Naive thymus-derived CD4-positive, alpha-beta T cell (primary cell): Measurements from ENCODE around the gene IFNAR2. TPM values are rescaled to one million over a fixed set of nuclear protein-coding genes. Genes with fewer than 3 reads are reported as not detected.

Source experiments
- ATAC-seq: fragments of 150-1000 bp; cut with Tn5 transposase; 2 replicates; pipeline ENCODE4 v1.10.0; 2021; ENCODE audit warnings: mild to moderate bottlenecking, moderate library complexity
- CTCF ChIA-PET: fragments of 350-600 bp; sonication (Branson Sonifier 250); formaldehyde crosslinking; loops from one replicate; lab custom pipeline; 2021; ENCODE audit warnings: antibody characterized with exemption; lab: Charles Lee
- POLR2A ChIA-PET: fragments of 350-600 bp; sonication (Branson Sonifier 250); formaldehyde crosslinking; loops from one replicate; lab custom pipeline; 2021; ENCODE audit warnings: antibody characterized with exemption, inconsistent platforms; lab: Charles Lee
- DNase-seq, 9 donors: peaks; one replicate each; pipeline versions ENCODE4 v3.0.0 to v3.0.0-alpha.2; 2020 to 2022; ENCODE audit warnings: mixed read lengths in 1 of 9
- H3K27ac ChIP-seq: one replicate; pipeline ENCODE4 v1.7.0; 2013; ENCODE audit warnings: mild to moderate bottlenecking, low read depth, low read length, moderate library complexity
- H3K27me3 ChIP-seq, 2 donors: one replicate each; pipeline ENCODE4 v1.7.0; 2013; ENCODE audit warnings: low read length in 2 of 2, mild to moderate bottlenecking in 2 of 2, moderate library complexity in 2 of 2; ENCODE audit not compliant: control insufficient read depth in 2 of 2, insufficient read depth in 2 of 2
- H3K36me3 ChIP-seq, 3 experiments: 1 replicate in 2 of 3; 2 replicates in 1 of 3; pipeline ENCODE4 v1.7.0; 2013; ENCODE audit warnings: low read length in 3 of 3, mild to moderate bottlenecking in 3 of 3, moderate library complexity in 1 of 3; ENCODE audit not compliant: insufficient read depth in 3 of 3, control insufficient read depth in 2 of 3
- H3K4me1 ChIP-seq, 2 donors: one replicate each; pipeline ENCODE4 v1.7.0; 2013; ENCODE audit warnings: low read length in 2 of 2, mild to moderate bottlenecking in 2 of 2, moderate library complexity in 1 of 2; ENCODE audit not compliant: control insufficient read depth in 2 of 2, insufficient read depth in 2 of 2
- H3K4me3 ChIP-seq: 2 replicates; pipeline ENCODE4 v1.7.0; 2013; ENCODE audit warnings: mild to moderate bottlenecking, low read length
- H3K9me3 ChIP-seq, 3 experiments: 1 replicate in 2 of 3; 2 replicates in 1 of 3; pipeline ENCODE4 v1.7.0; 2013; ENCODE audit warnings: low read length in 3 of 3; ENCODE audit not compliant: control insufficient read depth in 2 of 3
- H3K27ac Mint-ChIP-seq, 9 donors: one replicate each; pipeline ENCODE4 v1.8.0; 2020 to 2022; ENCODE audit warnings: mixed read lengths in 9 of 9, mild to moderate bottlenecking in 8 of 9, moderate library complexity in 5 of 9, inconsistent platforms in 2 of 9
- H3K27me3 Mint-ChIP-seq, 5 donors: one replicate each; pipeline ENCODE4 v1.8.0; 2021 to 2022; ENCODE audit warnings: mixed read lengths in 5 of 5, mild to moderate bottlenecking in 1 of 5
- H3K36me3 Mint-ChIP-seq, 5 donors: one replicate each; pipeline ENCODE4 v1.8.0; 2020 to 2022; ENCODE audit warnings: mixed read lengths in 5 of 5, mild to moderate bottlenecking in 3 of 5, inconsistent platforms in 1 of 5
- H3K4me1 Mint-ChIP-seq, 7 donors: one replicate each; pipeline ENCODE4 v1.8.0; 2020 to 2022; ENCODE audit warnings: mixed read lengths in 7 of 7, mild to moderate bottlenecking in 3 of 7, inconsistent platforms in 1 of 7
- H3K4me3 Mint-ChIP-seq, 10 donors: one replicate each; pipeline ENCODE4 v1.8.0; 2020 to 2022; ENCODE audit warnings: mild to moderate bottlenecking in 10 of 10, mixed read lengths in 10 of 10, moderate library complexity in 6 of 10, inconsistent platforms in 2 of 10
- H3K9me3 Mint-ChIP-seq, 11 donors: one replicate each; pipeline ENCODE4 v1.8.0; 2020 to 2022; ENCODE audit warnings: mixed read lengths in 11 of 11, mild to moderate bottlenecking in 4 of 11, inconsistent platforms in 1 of 11, moderate library complexity in 1 of 11
- intact Hi-C, 2 donors: fragments of 100-400 bp; cut with micrococcal nuclease; formaldehyde crosslinking; loops; one replicate each; pipeline ENCODE4 v1.15.1; 2023
- polyA plus RNA-seq, 2 donors: library from polyadenylated mRNA; unstranded; fragments of 300-500 nt; fragmentation: Illumina TruSeq; gene quantifications; one replicate each; pipeline ENCODE4 v1.2.3, GENCODE V29; 2021
- total RNA-seq, 6 experiments: library from RNA in 5 of 6; stranded (reverse) in 5 of 6; gene quantifications; 1 replicate in 5 of 6; 2 replicates in 1 of 6; pipeline ENCODE4 v1.2.3 and lab custom pipeline; 2021 to 2026

IFNAR2 gene
- total and polyA plus RNA-seq, 7 experiments from 2014 or later, result 44.9 to 90.2 (median 77.3) TPM

GRCh38 chr21:33262921-33263320, 33.2 kb downstream of the IFNAR2 start:
- Mint-ChIP-seq H3K36me3 (peaks cover 0 to 41% (median 12%) of the 10 kb centered on the region in 5 donors), H3K27ac (peak overlapping the region in 5 of 9 donors; percentile 36 to 60 (median 45)), H3K4me3 (peak overlapping the region in 1 of 10 donors; percentile 16), H3K4me1 (peaks cover 22 to 82% (median 54%) of the 10 kb centered on the region in 7 donors), H3K27me3 (no peaks in the 10 kb centered on the region), H3K9me3 (peaks cover 0 to 3% (median 0%) of the 10 kb centered on the region in 11 donors)
- DNase-seq (no peak), ATAC-seq (no peak)
- POLR2A ChIA-PET, result interaction anchor here (0.6 to 2.6 kb wide), 3 partner anchors 32 to 304 kb away, joined by 6 to 8 read pairs (median 7); no protein-coding TSS in a partner anchor
- Histone ChIP-seq H3K9me3 (no peaks in the 10 kb centered on the region), H3K27ac (no peak overlapping the region), H3K4me3 (no peak overlapping the region), H3K4me1 (peaks cover 25 to 41% of the 10 kb centered on the region in 2 donors), H3K27me3 (no peaks in the 10 kb centered on the region), H3K36me3 (peaks cover 0 to 27% (median 3%) of the 10 kb centered on the region in 3 experiments)
- CTCF ChIA-PET, result no interaction called here
- intact Hi-C loops, result loop anchor here in 1 of 2 donors (10.0 kb wide), 1 partner anchor 102 kb away; no protein-coding TSS in a partner anchor

- Histone ChIP-seq H3K36me3 (peaks cover 0 to 24% (median 7%) of the 10 kb centered on the region in 3 experiments), H3K27me3 (no peaks in the 10 kb centered on the region), H3K4me1 (peaks cover 29 to 52% of the 10 kb centered on the region in 2 donors), H3K27ac (peak overlapping the region; percentile 83), H3K9me3 (no peaks in the 10 kb centered on the region), H3K4me3 (no peak overlapping the region)
- CTCF ChIA-PET, result interaction anchor here (1.5 kb wide), 1 partner anchor 61 kb away, joined by 4 read pairs; the partner anchor contains the start of gene IFNAR1
- Mint-ChIP-seq H3K4me3 (no peak overlapping the region), H3K9me3 (peaks cover 0 to 3% (median 0%) of the 10 kb centered on the region in 11 donors), H3K27ac (peak overlapping the region in 6 of 9 donors; percentile 46 to 97 (median 83)), H3K27me3 (no peaks in the 10 kb centered on the region), H3K4me1 (peaks cover 38 to 84% (median 56%) of the 10 kb centered on the region in 7 donors), H3K36me3 (peaks cover 0 to 41% (median 8%) of the 10 kb centered on the region in 5 donors)
- DNase-seq (no peak), ATAC-seq (no peak)
- POLR2A ChIA-PET, result interaction anchor here (2.5 to 2.6 kb wide), 2 partner anchors 23 to 33 kb away, joined by 14 to 20 read pairs; no protein-coding TSS in a partner anchor
- intact Hi-C loops, result loop anchor here in 1 of 2 donors (10.0 kb wide), 1 partner anchor 100 kb away; no protein-coding TSS in a partner anchor
Observed at GRCh38 chr21:33264561-33264960, 34.8 kb downstream of the IFNAR2 start.

GRCh38 chr21:33265664-33266049, 35.9 kb downstream of the IFNAR2 start:
- Histone ChIP-seq H3K4me1 (peaks cover 28 to 43% of the 10 kb centered on the region in 2 donors), H3K4me3 (peak overlapping the region; percentile 87), H3K27me3 (no peaks in the 10 kb centered on the region), H3K9me3 (no peaks in the 10 kb centered on the region), H3K27ac (peak overlapping the region; percentile 83), H3K36me3 (peaks cover 0 to 29% (median 7%) of the 10 kb centered on the region in 3 experiments)
- ChIA-PET POLR2A (interaction anchor here (0.7 to 2.6 kb wide), 17 partner anchors 10 to 214 kb away, joined by 3 to 20 read pairs (median 6); partner anchors contain the start of genes IFNAR1 and TMEM50B), CTCF (interaction anchor here (1.2 to 1.5 kb wide), 2 partner anchors 27 to 59 kb away, joined by 3 to 4 read pairs; partner anchors contain the start of gene IFNAR1)
- Mint-ChIP-seq H3K4me3 (peak overlapping the region; percentile 86 to 99 (median 92)), H3K27ac (peak overlapping the region; percentile 84 to 97 (median 91)), H3K27me3 (no peaks in the 10 kb centered on the region), H3K4me1 (peaks cover 49 to 79% (median 53%) of the 10 kb centered on the region in 7 donors), H3K36me3 (peaks cover 4 to 46% (median 14%) of the 10 kb centered on the region in 5 donors), H3K9me3 (peaks cover 0 to 3% (median 0%) of the 10 kb centered on the region in 11 donors)
- peak; percentile 83 for ATAC-seq
- intact Hi-C loops, result loop anchor here (1.0 to 10.0 kb wide), 11 partner anchors 27 to 376 kb away; partner anchors contain the start of genes IFNAR1 (in 2 of the 2), CRYZL1 (in 1 of the 2) and IFNAR2 (in 1 of the 2)
- DNase-seq, result peak in 7 of 9 donors; percentile 25 to 51 (median 39)

- peak within 1 kb of the TSS; percentile 87 for H3K4me3 ChIP-seq
- POLR2A ChIA-PET, result interaction anchor here (0.7 to 2.6 kb wide), 22 partner anchors 9 to 213 kb away, joined by 3 to 20 read pairs (median 6); partner anchors contain the start of genes IFNAR1 and TMEM50B
- peaks cover 45 to 78% (median 57%) of the 10 kb centered on the region in 7 donors for H3K4me1 Mint-ChIP-seq
Observed at GRCh38 chr21:33266050-33266788, 36.5 kb downstream of the IFNAR2 start, which contains the start of gene IL10RB. Gene IL10RB (plus strand): TSS chr21:33266367. CDS start chr21:33266466, 99 bp downstream.

GRCh38 chr21:33266789-33267135, 37.0 kb downstream of the IFNAR2 start:
- intact Hi-C loops, result loop anchor here (1.0 to 10.0 kb wide), 10 partner anchors 26 to 375 kb away; partner anchors contain the start of genes IFNAR1 (in 2 of the 2), CRYZL1 (in 1 of the 2) and IFNAR2 (in 1 of the 2)
- no peaks in the 10 kb centered on the region for H3K27me3 ChIP-seq
- Mint-ChIP-seq H3K4me3 (peak overlapping the region; percentile 86 to 99 (median 96)), H3K9me3 (peaks cover 0 to 3% (median 0%) of the 10 kb centered on the region in 11 donors), H3K27me3 (no peaks in the 10 kb centered on the region), H3K36me3 (peaks cover 4 to 51% (median 19%) of the 10 kb centered on the region in 5 donors), H3K4me1 (peaks cover 44 to 75% (median 59%) of the 10 kb centered on the region in 7 donors), H3K27ac (peak overlapping the region; percentile 91 to 97 (median 94))
- ChIA-PET CTCF (interaction anchor here (0.6 to 1.0 kb wide), 2 partner anchors 58 to 178 kb away, joined by 3 to 4 read pairs; partner anchors contain the start of gene IFNAR1), POLR2A (interaction anchor here (0.7 to 2.6 kb wide), 19 partner anchors 8 to 278 kb away, joined by 3 to 20 read pairs (median 6); partner anchors contain the start of genes IFNAR1 and TMEM50B)
- peak overlapping the region; percentile 87 for H3K4me3 ChIP-seq
- peak overlapping the region; percentile 83 for H3K27ac ChIP-seq
- peaks cover 18 to 34% of the 10 kb centered on the region in 2 donors for H3K4me1 ChIP-seq
- H3K9me3 ChIP-seq, result no peaks in the 10 kb centered on the region
- DNase-seq (peak in 6 of 9 donors; percentile 13 to 37 (median 30)), ATAC-seq (peak; percentile 25)
- peaks cover 0 to 38% (median 12%) of the 10 kb centered on the region in 3 experiments for H3K36me3 ChIP-seq

More at GRCh38 chr21:33266050-33266788, 36.5 kb downstream of the IFNAR2 start, which contains the start of gene IL10RB:
- intact Hi-C loops, result loop anchor here (1.0 to 10.0 kb wide), 10 partner anchors 27 to 375 kb away; partner anchors contain the start of genes IFNAR1 (in 2 of the 2), CRYZL1 (in 1 of the 2) and IFNAR2 (in 1 of the 2)
- Mint-ChIP-seq H3K4me3 (peak within 1 kb of the TSS; percentile 86 to 99 (median 96)), H3K27me3 (no peaks in the 10 kb centered on the region), H3K27ac (peak within 1 kb of the TSS; percentile 91 to 97 (median 94)), H3K36me3 (peaks cover 4 to 50% (median 19%) of the 10 kb centered on the region in 5 donors), H3K9me3 (peaks cover 0 to 3% (median 0%) of the 10 kb centered on the region in 11 donors)
- H3K9me3 ChIP-seq, result no peaks in the 10 kb centered on the region
- CTCF ChIA-PET, result interaction anchor here (0.6 to 1.5 kb wide), 4 partner anchors 27 to 178 kb away, joined by 3 to 4 read pairs (median 4); partner anchors contain the start of gene IFNAR1
- H3K36me3 ChIP-seq, result peaks cover 0 to 34% (median 12%) of the 10 kb centered on the region in 3 experiments
- ATAC-seq (peak; percentile 88), DNase-seq (peak; percentile 53 to 80 (median 62))
- H3K27me3 ChIP-seq, result no peaks in the 10 kb centered on the region
- H3K27ac ChIP-seq, result peak within 1 kb of the TSS; percentile 83
- peaks cover 23 to 38% of the 10 kb centered on the region in 2 donors for H3K4me1 ChIP-seq
